GM23248 (cell line): Measurements from ENCODE around the gene TOM1. TPM values are rescaled to one million over a fixed set of nuclear protein-coding genes. Genes with fewer than 3 reads are reported as not detected.

Experiments
- DNase-seq: peaks from one replicate; pipeline ENCODE4 v3.0.0-alpha.2; 2015
- H2AFZ ChIP-seq: fragments of 200-600 bp; sonication (generic); 2 replicates; pipeline ENCODE4 v1.6.1; 2016; ENCODE audit warnings: antibody characterized with exemption
- H3F3A ChIP-seq: fragments of 200-600 bp; sonication (generic); 2 replicates; pipeline ENCODE4 v1.6.1; 2016; ENCODE audit warnings: mild to moderate bottlenecking, antibody characterized with exemption, mixed run types; ENCODE audit not compliant: insufficient read depth
- H3K27ac ChIP-seq: fragments of 200-600 bp; sonication (generic); 2 replicates; pipeline ENCODE4 v1.5.1; 2016; ENCODE audit warnings: mild to moderate bottlenecking
- H3K27me3 ChIP-seq: fragments of 200-600 bp; sonication (generic); replicated peaks from 2 replicates; pipeline ENCODE4 v1.6.1; 2016; ENCODE audit warnings: mild to moderate bottlenecking; ENCODE audit not compliant: insufficient read depth
- H3K36me3 ChIP-seq: fragments of 200-600 bp; sonication (generic); 2 replicates; pipeline ENCODE4 v1.6.1; 2016; ENCODE audit warnings: low read depth, mild to moderate bottlenecking
- H3K4me1 ChIP-seq: fragments of 200-600 bp; sonication (generic); 2 replicates; pipeline ENCODE4 v1.6.1; 2016; ENCODE audit warnings: mild to moderate bottlenecking; ENCODE audit not compliant: insufficient read depth
- H3K4me2 ChIP-seq: fragments of 200-600 bp; sonication (generic); one replicate; pipeline ENCODE4 v1.6.1; 2016; ENCODE audit warnings: mild to moderate bottlenecking; ENCODE audit not compliant: unreplicated experiment
- H3K4me3 ChIP-seq: fragments of 200-600 bp; sonication (generic); 2 replicates; pipeline ENCODE4 v1.5.1; 2016; ENCODE audit warnings: mild to moderate bottlenecking
- H3K79me2 ChIP-seq: fragments of 200-600 bp; sonication (generic); 2 replicates; pipeline ENCODE4 v1.6.1; 2016; ENCODE audit warnings: mild to moderate bottlenecking; ENCODE audit not compliant: insufficient read depth
- H3K9ac ChIP-seq: fragments of 200-600 bp; sonication (generic); 2 replicates; pipeline ENCODE4 v1.6.1; 2016; ENCODE audit warnings: mild to moderate bottlenecking
- H3K9me2 ChIP-seq: fragments of 200-600 bp; sonication (generic); 2 replicates; pipeline ENCODE4 v1.6.1; 2016; ENCODE audit warnings: mixed run types, mild to moderate bottlenecking, moderate library complexity; ENCODE audit not compliant: insufficient read depth
- H3K9me3 ChIP-seq: fragments of 200-600 bp; sonication (generic); one replicate; pipeline ENCODE4 v1.6.1; 2017; ENCODE audit warnings: low read depth
- H4K20me1 ChIP-seq: fragments of 200-600 bp; sonication (generic); 2 replicates; pipeline ENCODE4 v1.6.0; 2016; ENCODE audit not compliant: insufficient read depth
- EZH2 ChIP-seq: fragments of 200-600 bp; sonication (generic); IDR thresholded peaks from 2 replicates; pipeline ENCODE4 v1.6.1; 2018; ENCODE audit warnings: antibody characterized with exemption, mild to moderate bottlenecking; ENCODE audit not compliant: insufficient read depth, poor library complexity, severe bottlenecking
- EZH2phosphoT487 ChIP-seq: fragments of 200-600 bp; sonication (generic); IDR thresholded peaks from 2 replicates; pipeline ENCODE4 v1.6.1; 2018; ENCODE audit warnings: antibody characterized with exemption, moderate library complexity, mild to moderate bottlenecking, low read depth; ENCODE audit not compliant: insufficient read depth
- WGBS, 2 experiments: methylation state at CpG; one replicate each; pipeline ENCODE4 v1.1.6; 2015 to 2017; ENCODE audit warnings: low lambda C conversion rate in 2 of 2, low coverage in 1 of 2; ENCODE audit errors: missing lambda C conversion rate in 2 of 2; 5-methylcytosine and 5-hydroxymethylcytosine counted together
- in situ Hi-C: fragments of 300-500 bp; cut with MboI; formaldehyde crosslinking; loops from 2 replicates; pipeline ENCODE4 v1.15.0; 2020
- polyA plus RNA-seq: library from polyadenylated mRNA; unstranded; fragments of >200 nt; fragmentation: Nextera tagmentation; extraction: Ambion mirVana; gene quantifications from 2 replicates; pipeline ENCODE4 v1.2.1, GENCODE V29; 2016
- total RNA-seq: library from RNA; depleted of rRNA; stranded (reverse); fragments of >200 nt; shearing (Covaris generic); gene quantifications from 2 replicates; pipeline ENCODE4 v1.2.3, GENCODE V29; 2014

TOM1 gene
- total and polyA plus RNA-seq, 2 experiments from 2014 or later, result 61.3 to 69.7 TPM

DNA sequence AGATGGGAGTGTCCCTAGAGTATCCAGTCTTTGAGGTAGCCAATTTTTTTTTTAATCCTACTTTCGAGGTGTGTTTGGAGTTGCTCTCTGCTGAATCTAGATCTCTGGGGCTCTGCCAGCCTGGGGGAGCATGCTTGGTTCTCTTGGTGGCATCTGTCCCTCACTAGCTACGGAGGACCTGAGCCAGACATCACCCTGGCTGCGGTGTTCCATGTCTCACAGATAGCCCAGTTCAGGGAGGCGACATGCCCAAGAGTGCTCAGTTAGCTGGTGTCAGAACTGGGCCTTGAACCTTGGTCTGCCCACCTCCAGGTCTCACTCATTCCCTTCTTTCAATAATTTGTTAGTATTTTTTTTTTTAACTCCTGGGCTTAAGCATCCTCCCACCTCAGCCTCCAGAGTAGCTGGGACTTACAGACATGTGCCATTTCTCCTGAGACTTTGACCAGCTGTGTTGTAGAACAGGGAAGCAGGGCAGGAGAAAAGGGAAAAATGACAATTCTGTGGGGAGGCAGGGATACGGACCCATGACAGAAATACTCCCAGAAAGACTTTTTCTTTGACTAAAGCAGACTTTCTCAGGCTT lies 81.8 kb downstream of the TOM1 start:
- peaks cover 54% of the 10 kb centered on the region for H3K79me2 ChIP-seq
- TF ChIP-seq EZH2phosphoT487 (no peak), EZH2 (no peak)
- H3K27ac ChIP-seq, result peak overlapping the region; percentile 75
- H3K4me1 ChIP-seq, result peaks cover 26% of the 10 kb centered on the region
- H3K9ac ChIP-seq, result peak overlapping the region; percentile 95
- in situ Hi-C loops, result no loop called here
- H2AFZ ChIP-seq, result peak overlapping the region; percentile 67
- peak overlapping the region; percentile 87 for H3K4me3 ChIP-seq
- H3K4me2 ChIP-seq, result peak overlapping the region; percentile 88
- H3F3A ChIP-seq, result peaks cover 60% of the 10 kb centered on the region
- no peaks in the 10 kb centered on the region for H3K9me3 ChIP-seq
- H4K20me1 ChIP-seq, result no peaks in the 10 kb centered on the region
- peaks cover 29% of the 10 kb centered on the region for H3K36me3 ChIP-seq
- H3K9me2 ChIP-seq, result no peaks in the 10 kb centered on the region
- WGBS, 2 experiments, result 1 to 5% methylated on average over 5 of the region's 5 CpGs
- no peaks in the 10 kb centered on the region for H3K27me3 ChIP-seq
- DNase-seq, result no peak

DNA sequence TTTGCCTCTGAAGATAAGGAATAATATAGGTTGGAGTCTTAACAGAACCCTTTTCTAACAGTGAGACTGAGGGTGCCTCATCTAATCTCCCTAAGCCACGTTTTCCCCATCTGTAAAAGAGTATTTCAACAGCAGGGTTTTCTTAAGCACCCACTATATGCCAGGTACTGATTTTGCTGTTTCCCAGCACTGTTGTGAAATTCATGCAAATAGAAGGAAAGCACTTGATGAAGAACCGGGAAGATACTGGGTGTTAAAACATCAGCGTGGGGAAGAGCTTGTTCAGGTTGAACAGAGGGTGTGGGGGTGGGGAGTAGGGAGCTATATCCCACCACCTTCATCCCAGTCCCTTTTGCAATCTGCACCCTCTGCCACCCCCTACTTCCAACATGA lies 84.0 kb downstream of the TOM1 start:
- in situ Hi-C loops, result no loop called here
- Histone ChIP-seq H3K4me1 (peaks cover 17% of the 10 kb centered on the region), H3F3A (peaks cover 60% of the 10 kb centered on the region), H3K9ac (peak overlapping the region; percentile 95; the same call in 1 of the 2 replicates), H3K27ac (no peak overlapping the region), H3K4me2 (no peak overlapping the region), H3K9me3 (no peaks in the 10 kb centered on the region), H3K27me3 (no peaks in the 10 kb centered on the region), H3K4me3 (peak overlapping the region; percentile 87; the same call in 1 of the 2 replicates), H4K20me1 (no peaks in the 10 kb centered on the region), H2AFZ (no peak overlapping the region), H3K79me2 (peaks cover 54% of the 10 kb centered on the region), H3K36me3 (peaks cover 47% of the 10 kb centered on the region), H3K9me2 (no peaks in the 10 kb centered on the region)
- 77 to 86% methylated on average over 3 of the region's 3 CpGs for WGBS, 2 experiments
- DNase-seq, result no peak
- TF ChIP-seq EZH2 (no peak), EZH2phosphoT487 (no peak)

DNA sequence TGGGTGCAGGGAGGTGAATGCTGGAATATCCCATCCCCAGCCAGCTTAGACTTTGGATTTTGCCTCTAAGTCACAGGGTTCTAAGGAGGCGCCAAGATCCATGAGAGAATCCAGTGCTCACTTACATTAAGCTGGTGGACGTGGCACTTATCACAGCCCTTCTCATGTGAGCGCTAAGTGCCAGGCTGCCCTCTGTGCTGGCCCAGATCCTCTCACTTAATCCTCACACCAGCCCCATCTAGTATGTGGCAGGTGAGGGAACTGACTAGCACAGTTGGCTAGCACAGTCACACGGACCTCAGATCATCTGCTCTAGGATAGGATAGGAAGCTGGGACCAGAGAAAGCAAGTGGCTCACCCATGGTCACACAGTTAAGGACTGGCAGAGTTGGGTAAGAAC lies 84.8 kb downstream of the TOM1 start:
- Histone ChIP-seq H3K27me3 (no peaks in the 10 kb centered on the region), H3K9me3 (no peaks in the 10 kb centered on the region), H4K20me1 (no peaks in the 10 kb centered on the region), H3K27ac (no peak overlapping the region; the same call in 1 of the 2 replicates), H3F3A (peaks cover 67% of the 10 kb centered on the region), H3K4me2 (peak overlapping the region; percentile 3), H3K9me2 (no peaks in the 10 kb centered on the region), H2AFZ (no peak overlapping the region), H3K4me3 (no peak overlapping the region), H3K9ac (no peak overlapping the region), H3K4me1 (peaks cover 17% of the 10 kb centered on the region), H3K79me2 (peaks cover 54% of the 10 kb centered on the region), H3K36me3 (peaks cover 51% of the 10 kb centered on the region)
- 83 to 84% methylated on average over 4 of the region's 4 CpGs for WGBS, 2 experiments
- in situ Hi-C loops, result no loop called here
- DNase-seq, result peak; percentile 19
- no peak for TF ChIP-seq EZH2phosphoT487
- no peak for TF ChIP-seq EZH2

DNA sequence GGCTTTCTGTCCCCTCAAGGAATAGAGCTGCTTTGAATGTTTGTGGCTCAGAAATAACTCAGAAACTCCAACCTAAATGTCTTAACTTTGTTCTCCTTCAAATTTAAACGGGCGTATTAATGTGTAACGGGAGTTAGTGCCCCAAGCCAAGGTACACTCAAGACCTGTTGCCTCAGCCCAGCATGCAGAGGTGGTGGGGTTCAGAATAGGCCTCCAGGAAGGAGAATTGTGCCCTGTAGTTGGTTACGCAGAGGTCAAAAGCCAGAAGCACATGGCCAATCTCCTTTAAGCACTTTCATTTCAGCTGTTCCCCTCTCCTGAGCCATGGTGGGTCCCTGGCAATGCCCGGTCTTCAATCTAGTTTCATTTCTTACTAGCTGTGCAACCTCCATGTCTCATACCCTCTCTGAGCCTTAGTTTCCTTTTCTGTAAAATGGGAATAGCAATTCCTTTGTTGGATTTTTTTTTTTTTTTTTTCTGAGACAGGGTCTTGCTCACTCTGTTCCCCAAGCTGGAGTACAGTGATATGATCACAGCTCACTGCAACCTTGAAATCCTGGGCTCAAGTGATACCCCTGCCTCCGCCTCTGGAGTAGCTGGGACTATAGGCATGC lies 85.4 kb downstream of the TOM1 start:
- Histone ChIP-seq H3F3A (peaks cover 71% of the 10 kb centered on the region), H3K27ac (no peak overlapping the region), H3K9me2 (no peaks in the 10 kb centered on the region), H3K36me3 (peaks cover 56% of the 10 kb centered on the region), H3K4me2 (peak overlapping the region; percentile 3), H3K79me2 (peaks cover 53% of the 10 kb centered on the region), H2AFZ (no peak overlapping the region), H3K9me3 (no peaks in the 10 kb centered on the region), H3K9ac (no peak overlapping the region), H3K4me3 (no peak overlapping the region), H3K4me1 (peaks cover 13% of the 10 kb centered on the region), H4K20me1 (no peaks in the 10 kb centered on the region), H3K27me3 (no peaks in the 10 kb centered on the region)
- no peak for DNase-seq
- in situ Hi-C loops, result no loop called here
- TF ChIP-seq EZH2 (no peak), EZH2phosphoT487 (no peak)
- WGBS, 2 experiments, result 84 to 87% methylated on average over 6 of the region's 6 CpGs
